ENCODE measurements around the gene NTMT1.
"Not testable (repeated sequence)": the region's sequence is repeated elsewhere in the genome, so short reads cannot be mapped to it uniquely, and the experiment has no call there.

The NTMT1 gene

GRCh38 chr9:129635099-129636065, 9.4 kb downstream of the NTMT1 start:
- H3K27ac Mint-ChIP-seq = no peak overlapping the region
- H3K4me1 Mint-ChIP-seq = peaks cover 44% of the 10 kb centered on the region
- no peak overlapping the region for H3K4me3 Mint-ChIP-seq
- DNase-seq (ENCODE audit: low spot score in 2 of 2) (no peak), ATAC-seq (no peak)
- no peaks in the 10 kb centered on the region for H3K9me3 Mint-ChIP-seq
- H3K36me3 Mint-ChIP-seq = peaks cover 76% of the 10 kb centered on the region

- Mint-ChIP-seq H3K4me1 (peaks cover 44% of the 10 kb centered on the region), H3K36me3 (peaks cover 82% of the 10 kb centered on the region)
- not testable (repeated sequence) for H3K4me3 Mint-ChIP-seq; ATAC-seq; DNase-seq (ENCODE audit: low spot score in 2 of 2); H3K9me3 Mint-ChIP-seq; H3K27ac Mint-ChIP-seq
Observed at GRCh38 chr9:129636343-129636742, 10.4 kb downstream of the NTMT1 start.

GRCh38 chr9:129637102-129637501, 11.1 kb downstream of the NTMT1 start:
- Mint-ChIP-seq H3K4me3 (no peak overlapping the region), H3K4me1 (peaks cover 39% of the 10 kb centered on the region), H3K27ac (no peak overlapping the region), H3K36me3 (peaks cover 76% of the 10 kb centered on the region), H3K9me3 (no peaks in the 10 kb centered on the region)
- no peak for DNase-seq (ENCODE audit: low spot score in 2 of 2)
- no peak for ATAC-seq

- Mint-ChIP-seq H3K9me3 (no peaks in the 10 kb centered on the region), H3K4me3 (no peak overlapping the region), H3K27ac (peak overlapping the region; percentile 84), H3K4me1 (peaks cover 33% of the 10 kb centered on the region), H3K36me3 (peaks cover 68% of the 10 kb centered on the region)
- DNase-seq (ENCODE audit: low spot score in 2 of 2) (no peak), ATAC-seq (no peak)
Observed at GRCh38 chr9:129637673-129638439, 11.9 kb downstream of the NTMT1 start.

- H3K9me3 Mint-ChIP-seq = no peaks in the 10 kb centered on the region
- no peak overlapping the region for H3K4me3 Mint-ChIP-seq
- DNase-seq (ENCODE audit: low spot score in 2 of 2) (no peak), ATAC-seq (no peak)
- H3K4me1 Mint-ChIP-seq = peaks cover 33% of the 10 kb centered on the region
- peaks cover 56% of the 10 kb centered on the region for H3K36me3 Mint-ChIP-seq
- peak overlapping the region; percentile 34 for H3K27ac Mint-ChIP-seq
Observed at GRCh38 chr9:129639034-129639630, 13.2 kb downstream of the NTMT1 start.

- no peaks in the 10 kb centered on the region for H3K9me3 Mint-ChIP-seq
- peak overlapping the region; percentile 34 for H3K27ac Mint-ChIP-seq
- DNase-seq (ENCODE audit: low spot score in 2 of 2) = no peak
- H3K4me3 Mint-ChIP-seq = peak overlapping the region; percentile 83
- H3K36me3 Mint-ChIP-seq = peaks cover 50% of the 10 kb centered on the region
- peaks cover 33% of the 10 kb centered on the region for H3K4me1 Mint-ChIP-seq
- no peak for ATAC-seq
Observed at GRCh38 chr9:129639756-129640085, 13.8 kb downstream of the NTMT1 start.

GRCh38 chr9:129640086-129640870, 14.3 kb downstream of the NTMT1 start:
- DNase-seq (ENCODE audit: low spot score in 2 of 2) (no peak), ATAC-seq (no peak)
- Mint-ChIP-seq H3K4me1 (peaks cover 33% of the 10 kb centered on the region), H3K9me3 (no peaks in the 10 kb centered on the region), H3K27ac (peak overlapping the region; percentile 83), H3K36me3 (peaks cover 44% of the 10 kb centered on the region), H3K4me3 (peak overlapping the region; percentile 83)

- ATAC-seq (peak; percentile 41), DNase-seq (ENCODE audit: low spot score in 2 of 2) (no peak)
- peak overlapping the region; percentile 83 for H3K27ac Mint-ChIP-seq
Observed at GRCh38 chr9:129640871-129641749, 15.1 kb downstream of the NTMT1 start.

GRCh38 chr9:129641750-129642585, 16.0 kb downstream of the NTMT1 start, which contains the start of gene ASB6:
Gene ASB6, minus strand, starts transcription at chr9:129642151. Its CDS starts 152 bp downstream, at chr9:129641999.
- DNase-seq (ENCODE audit: low spot score in 2 of 2) (peak; percentile 100), ATAC-seq (peak; percentile 97)
- peaks cover 33% of the 10 kb centered on the region for H3K4me1 Mint-ChIP-seq
- peak within 1 kb of the TSS; percentile 83 for H3K27ac Mint-ChIP-seq
- peak within 1 kb of the TSS; percentile 83 for H3K4me3 Mint-ChIP-seq
- H3K9me3 Mint-ChIP-seq = no peaks in the 10 kb centered on the region
- peaks cover 27% of the 10 kb centered on the region for H3K36me3 Mint-ChIP-seq

More at GRCh38 chr9:129640871-129641749, 15.1 kb downstream of the NTMT1 start:
- H3K9me3 Mint-ChIP-seq = no peaks in the 10 kb centered on the region
- H3K4me1 Mint-ChIP-seq = peaks cover 33% of the 10 kb centered on the region
- peak overlapping the region; percentile 83 for H3K4me3 Mint-ChIP-seq
- peaks cover 36% of the 10 kb centered on the region for H3K36me3 Mint-ChIP-seq

GRCh38 chr9:129643706-129644105, 17.7 kb downstream of the NTMT1 start:
- H3K27ac Mint-ChIP-seq = no peak overlapping the region
- ATAC-seq (no peak), DNase-seq (ENCODE audit: low spot score in 2 of 2) (no peak)
- H3K36me3 Mint-ChIP-seq = peaks cover 10% of the 10 kb centered on the region
- H3K4me3 Mint-ChIP-seq = no peak overlapping the region
- peaks cover 21% of the 10 kb centered on the region for H3K4me1 Mint-ChIP-seq
- no peaks in the 10 kb centered on the region for H3K9me3 Mint-ChIP-seq

GRCh38 chr9:129644365-129644764, 18.4 kb downstream of the NTMT1 start:
- Mint-ChIP-seq H3K9me3 (no peaks in the 10 kb centered on the region), H3K4me3 (no peak overlapping the region), H3K36me3 (peaks cover 9% of the 10 kb centered on the region), H3K27ac (no peak overlapping the region), H3K4me1 (peaks cover 21% of the 10 kb centered on the region)
- ATAC-seq = no peak
- no peak for DNase-seq (ENCODE audit: low spot score in 2 of 2)

- Mint-ChIP-seq H3K36me3 (peaks cover 9% of the 10 kb centered on the region), H3K9me3 (no peaks in the 10 kb centered on the region), H3K4me1 (peaks cover 16% of the 10 kb centered on the region), H3K4me3 (no peak overlapping the region), H3K27ac (no peak overlapping the region)
- no peak for ATAC-seq
- DNase-seq (ENCODE audit: low spot score in 2 of 2) = no peak
Observed at GRCh38 chr9:129644902-129645301, 18.9 kb downstream of the NTMT1 start.

GRCh38 chr9:129646252-129646651, 20.3 kb downstream of the NTMT1 start:
- DNase-seq (ENCODE audit: low spot score in 2 of 2) (no peak), ATAC-seq (no peak)
- H3K27ac Mint-ChIP-seq = no peak overlapping the region
- no peak overlapping the region for H3K4me3 Mint-ChIP-seq
- peaks cover 3% of the 10 kb centered on the region for H3K36me3 Mint-ChIP-seq
- H3K4me1 Mint-ChIP-seq = peaks cover 9% of the 10 kb centered on the region
- H3K9me3 Mint-ChIP-seq = no peaks in the 10 kb centered on the region

Measured in stimulated activated effector memory CD8-positive, alpha-beta T cell treated with anti-CD3 and anti-CD28 coated beads, Interleukin-12 subunit alpha, Interleukin-12 subunit beta, amount 100 ng/mL, for 72 hours (primary cell).